ENCODE data around the gene JAK1. TPM values are rescaled to one million over a fixed set of nuclear protein-coding genes. Genes with fewer than 3 reads are reported as not detected.

The JAK1 gene
- total and polyA plus RNA-seq, 2 of the 8 experiments (the other 6 are each of a cell fraction or from before 2014, with no cell fraction given), result 7.8 to 24.5 TPM

GRCh38 chr1:64822621-64823020 is 143.7 kb downstream of the JAK1 start (continued):
- TF ChIP-seq, protein P1, sequence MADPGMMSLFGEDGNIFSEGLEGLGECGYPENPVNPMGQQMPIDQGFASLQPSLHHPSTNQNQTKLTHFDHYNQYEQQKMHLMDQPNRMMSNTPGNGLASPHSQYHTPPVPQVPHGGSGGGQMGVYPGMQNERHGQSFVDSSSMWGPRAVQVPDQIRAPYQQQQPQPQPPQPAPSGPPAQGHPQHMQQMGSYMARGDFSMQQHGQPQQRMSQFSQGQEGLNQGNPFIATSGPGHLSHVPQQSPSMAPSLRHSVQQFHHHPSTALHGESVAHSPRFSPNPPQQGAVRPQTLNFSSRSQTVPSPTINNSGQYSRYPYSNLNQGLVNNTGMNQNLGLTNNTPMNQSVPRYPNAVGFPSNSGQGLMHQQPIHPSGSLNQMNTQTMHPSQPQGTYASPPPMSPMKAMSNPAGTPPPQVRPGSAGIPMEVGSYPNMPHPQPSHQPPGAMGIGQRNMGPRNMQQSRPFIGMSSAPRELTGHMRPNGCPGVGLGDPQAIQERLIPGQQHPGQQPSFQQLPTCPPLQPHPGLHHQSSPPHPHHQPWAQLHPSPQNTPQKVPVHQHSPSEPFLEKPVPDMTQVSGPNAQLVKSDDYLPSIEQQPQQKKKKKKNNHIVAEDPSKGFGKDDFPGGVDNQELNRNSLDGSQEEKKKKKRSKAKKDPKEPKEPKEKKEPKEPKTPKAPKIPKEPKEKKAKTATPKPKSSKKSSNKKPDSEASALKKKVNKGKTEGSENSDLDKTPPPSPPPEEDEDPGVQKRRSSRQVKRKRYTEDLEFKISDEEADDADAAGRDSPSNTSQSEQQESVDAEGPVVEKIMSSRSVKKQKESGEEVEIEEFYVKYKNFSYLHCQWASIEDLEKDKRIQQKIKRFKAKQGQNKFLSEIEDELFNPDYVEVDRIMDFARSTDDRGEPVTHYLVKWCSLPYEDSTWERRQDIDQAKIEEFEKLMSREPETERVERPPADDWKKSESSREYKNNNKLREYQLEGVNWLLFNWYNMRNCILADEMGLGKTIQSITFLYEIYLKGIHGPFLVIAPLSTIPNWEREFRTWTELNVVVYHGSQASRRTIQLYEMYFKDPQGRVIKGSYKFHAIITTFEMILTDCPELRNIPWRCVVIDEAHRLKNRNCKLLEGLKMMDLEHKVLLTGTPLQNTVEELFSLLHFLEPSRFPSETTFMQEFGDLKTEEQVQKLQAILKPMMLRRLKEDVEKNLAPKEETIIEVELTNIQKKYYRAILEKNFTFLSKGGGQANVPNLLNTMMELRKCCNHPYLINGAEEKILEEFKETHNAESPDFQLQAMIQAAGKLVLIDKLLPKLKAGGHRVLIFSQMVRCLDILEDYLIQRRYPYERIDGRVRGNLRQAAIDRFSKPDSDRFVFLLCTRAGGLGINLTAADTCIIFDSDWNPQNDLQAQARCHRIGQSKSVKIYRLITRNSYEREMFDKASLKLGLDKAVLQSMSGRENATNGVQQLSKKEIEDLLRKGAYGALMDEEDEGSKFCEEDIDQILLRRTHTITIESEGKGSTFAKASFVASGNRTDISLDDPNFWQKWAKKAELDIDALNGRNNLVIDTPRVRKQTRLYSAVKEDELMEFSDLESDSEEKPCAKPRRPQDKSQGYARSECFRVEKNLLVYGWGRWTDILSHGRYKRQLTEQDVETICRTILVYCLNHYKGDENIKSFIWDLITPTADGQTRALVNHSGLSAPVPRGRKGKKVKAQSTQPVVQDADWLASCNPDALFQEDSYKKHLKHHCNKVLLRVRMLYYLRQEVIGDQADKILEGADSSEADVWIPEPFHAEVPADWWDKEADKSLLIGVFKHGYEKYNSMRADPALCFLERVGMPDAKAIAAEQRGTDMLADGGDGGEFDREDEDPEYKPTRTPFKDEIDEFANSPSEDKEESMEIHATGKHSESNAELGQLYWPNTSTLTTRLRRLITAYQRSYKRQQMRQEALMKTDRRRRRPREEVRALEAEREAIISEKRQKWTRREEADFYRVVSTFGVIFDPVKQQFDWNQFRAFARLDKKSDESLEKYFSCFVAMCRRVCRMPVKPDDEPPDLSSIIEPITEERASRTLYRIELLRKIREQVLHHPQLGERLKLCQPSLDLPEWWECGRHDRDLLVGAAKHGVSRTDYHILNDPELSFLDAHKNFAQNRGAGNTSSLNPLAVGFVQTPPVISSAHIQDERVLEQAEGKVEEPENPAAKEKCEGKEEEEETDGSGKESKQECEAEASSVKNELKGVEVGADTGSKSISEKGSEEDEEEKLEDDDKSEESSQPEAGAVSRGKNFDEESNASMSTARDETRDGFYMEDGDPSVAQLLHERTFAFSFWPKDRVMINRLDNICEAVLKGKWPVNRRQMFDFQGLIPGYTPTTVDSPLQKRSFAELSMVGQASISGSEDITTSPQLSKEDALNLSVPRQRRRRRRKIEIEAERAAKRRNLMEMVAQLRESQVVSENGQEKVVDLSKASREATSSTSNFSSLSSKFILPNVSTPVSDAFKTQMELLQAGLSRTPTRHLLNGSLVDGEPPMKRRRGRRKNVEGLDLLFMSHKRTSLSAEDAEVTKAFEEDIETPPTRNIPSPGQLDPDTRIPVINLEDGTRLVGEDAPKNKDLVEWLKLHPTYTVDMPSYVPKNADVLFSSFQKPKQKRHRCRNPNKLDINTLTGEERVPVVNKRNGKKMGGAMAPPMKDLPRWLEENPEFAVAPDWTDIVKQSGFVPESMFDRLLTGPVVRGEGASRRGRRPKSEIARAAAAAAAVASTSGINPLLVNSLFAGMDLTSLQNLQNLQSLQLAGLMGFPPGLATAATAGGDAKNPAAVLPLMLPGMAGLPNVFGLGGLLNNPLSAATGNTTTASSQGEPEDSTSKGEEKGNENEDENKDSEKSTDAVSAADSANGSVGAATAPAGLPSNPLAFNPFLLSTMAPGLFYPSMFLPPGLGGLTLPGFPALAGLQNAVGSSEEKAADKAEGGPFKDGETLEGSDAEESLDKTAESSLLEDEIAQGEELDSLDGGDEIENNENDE (IDR thresholded peaks at IDR 0.05; ENCODE audit: insufficient replicate concordance, low read length), result no peak
- TF ChIP-seq EZH2 (IDR thresholded peaks at IDR 0.05; ENCODE audit: low read depth, low read length, severe bottlenecking) (no peak), JUN (IDR thresholded peaks at IDR 0.05; ENCODE audit: low read depth, low read length) (no peak), EGR1 (IDR thresholded peaks at IDR 0.05; ENCODE audit: borderline replicate concordance, low read depth, low read length) (no peak), SIN3A (conservative IDR thresholded peaks at IDR 0.05 in 1 of 2, IDR thresholded peaks at IDR 0.05 in 1 of 2; ENCODE audit: low read depth in 1 of 2, low read length in 2 of 2) (no peak), FOSL1 (IDR thresholded peaks at IDR 0.05; ENCODE audit: insufficient read depth, low read depth, low read length) (no peak), BRCA1 (IDR thresholded peaks at IDR 0.05; ENCODE audit: low read depth, low read length) (no peak)

Measured in H1 (cell line).